Lung (tissue), 12 donors: ENCODE measurements around the gene MMP1. TPM values are rescaled to one million over a fixed set of nuclear protein-coding genes. Genes with fewer than 3 reads are reported as not detected.

Experiments
- ATAC-seq: fragments of 200-7000 bp; cut with Tn5 transposase; one replicate; pipeline ENCODE4 v1.9.1; 2020; ENCODE audit warnings: moderate number of reproducible peaks; ENCODE audit not compliant: insufficient read depth, low FRiP score
- DNase-seq, 3 donors: peaks; one replicate each; pipeline ENCODE4 v3.0.0-alpha.2; 2013 to 2017
- H3K27ac ChIP-seq, 2 donors: one replicate each; pipeline ENCODE4 v1.5.1; 2013; ENCODE audit warnings: mild to moderate bottlenecking in 2 of 2, moderate library complexity in 2 of 2, control low read depth in 1 of 2, inconsistent platforms in 1 of 2, low read depth in 1 of 2, low read length in 1 of 2
- H3K27me3 ChIP-seq, 3 donors: one replicate each; pipeline ENCODE4 v1.5.1; 2013; ENCODE audit warnings: low read length in 2 of 3; ENCODE audit not compliant: control insufficient read depth in 3 of 3, insufficient read depth in 3 of 3
- H3K36me3 ChIP-seq, 4 donors: one replicate each; pipeline ENCODE4 v1.5.1; 2013; ENCODE audit warnings: low read length in 4 of 4, mild to moderate bottlenecking in 1 of 4, moderate library complexity in 1 of 4; ENCODE audit not compliant: control insufficient read depth in 4 of 4, insufficient read depth in 4 of 4
- H3K4me1 ChIP-seq, 5 donors: one replicate each; pipeline ENCODE4 v1.5.1; 2013; ENCODE audit warnings: low read length in 5 of 5, mild to moderate bottlenecking in 2 of 5, moderate library complexity in 1 of 5; ENCODE audit not compliant: control insufficient read depth in 5 of 5, insufficient read depth in 5 of 5
- H3K4me3 ChIP-seq: one replicate; pipeline ENCODE4 v1.5.1; 2013; ENCODE audit warnings: mild to moderate bottlenecking, control low read depth, moderate library complexity
- H3K9ac ChIP-seq, 2 donors: one replicate each; pipeline ENCODE4 v1.5.1; 2013; ENCODE audit warnings: low read length in 2 of 2, control low read depth in 1 of 2; ENCODE audit not compliant: insufficient read depth in 1 of 2
- H3K9me3 ChIP-seq, 4 donors: one replicate each; pipeline ENCODE4 v1.5.1; 2013; ENCODE audit warnings: low read length in 3 of 4, mild to moderate bottlenecking in 1 of 4, moderate library complexity in 1 of 4; ENCODE audit not compliant: control insufficient read depth in 4 of 4, insufficient read depth in 3 of 4
- CTCF ChIP-seq: IDR thresholded peaks from 2 replicates; pipeline ENCODE4 v1.5.1; 2012; ENCODE audit warnings: mild to moderate bottlenecking; ENCODE audit errors: control extremely low read depth, extremely low read depth
- WGBS, 2 donors: extraction: QIAGEN DNeasy Blood & Tissue Kit; methylation state at CpG; one replicate each; pipeline ENCODE4 v1.1.7; 2013; 5-methylcytosine and 5-hydroxymethylcytosine counted together
- polyA plus RNA-seq, 2 donors: library from polyadenylated mRNA; stranded (reverse); fragments of 200-250 nt; gene quantifications; one replicate each; pipeline ENCODE4 v1.2.1, GENCODE V29; 2013
- total RNA-seq, 2 donors: library from RNA; depleted of rRNA in 1 of 2; stranded (reverse); fragments of >200 nt in 1 of 2; gene quantifications; one replicate each; pipeline ENCODE4 v1.2.1, GENCODE V29; 2014 to 2021
- donor health status: control.
- donor health status: control.
- donor health status: Bipolar disorder and iron deficiency.
- donor health status: healthy.
- donor health status: DM: yes; HTN: yes; CAD: no.

The MMP1 gene
- total and polyA plus RNA-seq, 4 donors, result 3.1 to 19.9 (median 11.0) TPM

- H3K9me3 ChIP-seq, result no peaks in the 10 kb centered on the region
- ATAC-seq (no peak), DNase-seq (no peak)
- WGBS, 2 donors, result 32 to 53% methylated on average over 2 of the region's 2 CpGs
- peaks cover 0 to 2% (median 0%) of the 10 kb centered on the region in 5 donors for H3K4me1 ChIP-seq
- no peak overlapping the region for H3K9ac ChIP-seq
- H3K4me3 ChIP-seq, result no peak overlapping the region
- H3K27me3 ChIP-seq, result peaks cover 0 to 2% (median 0%) of the 10 kb centered on the region in 3 donors
- no peaks in the 10 kb centered on the region for H3K36me3 ChIP-seq
- H3K27ac ChIP-seq, result no peak overlapping the region
- no peak for TF ChIP-seq CTCF
Measured at GRCh38 chr11:102757823-102758549, 40.0 kb downstream of the MMP1 start.

- TF ChIP-seq CTCF, result no peak
- no peaks in the 10 kb centered on the region for H3K4me1 ChIP-seq
- H3K9me3 ChIP-seq, result peaks cover 0 to 3% (median 0%) of the 10 kb centered on the region in 4 donors
- WGBS, 2 donors, result 97 to 98% methylated on average over 1 of the region's 1 CpG
- no peak overlapping the region for H3K4me3 ChIP-seq
- H3K27me3 ChIP-seq, result peaks cover 0 to 2% (median 0%) of the 10 kb centered on the region in 3 donors
- H3K36me3 ChIP-seq, result no peaks in the 10 kb centered on the region
- H3K9ac ChIP-seq, result no peak overlapping the region
- H3K27ac ChIP-seq, result no peak overlapping the region
- ATAC-seq (no peak), DNase-seq (no peak)
Measured at GRCh38 chr11:102753267-102753666, 44.7 kb downstream of the MMP1 start.

GRCh38 chr11:102751673-102752072 lies 46.3 kb downstream of the MMP1 start:
- ATAC-seq (no peak), DNase-seq (no peak)
- no peak for TF ChIP-seq CTCF
- H3K36me3 ChIP-seq, result no peaks in the 10 kb centered on the region
- H3K9ac ChIP-seq, result no peak overlapping the region
- no peak overlapping the region for H3K27ac ChIP-seq
- no peaks in the 10 kb centered on the region for H3K4me1 ChIP-seq
- peaks cover 0 to 3% (median 0%) of the 10 kb centered on the region in 4 donors for H3K9me3 ChIP-seq
- no peak overlapping the region for H3K4me3 ChIP-seq
- peaks cover 0 to 2% (median 0%) of the 10 kb centered on the region in 3 donors for H3K27me3 ChIP-seq
